ENCODE results near the gene E2F7.

- TF ChIP-seq CTCF (IDR thresholded peaks at IDR 0.05; ENCODE audit: borderline replicate concordance, extremely low read depth, low read length, poor library complexity, severe bottlenecking) (no peak), EZH2 (IDR thresholded peaks at IDR 0.05; ENCODE audit: borderline replicate concordance, low read depth, low read length, severe bottlenecking) (no peak)
Measured at GRCh38 chr12:76998386-76998785, 67.0 kb downstream of the E2F7 start.
